ENCODE measurements around the gene GALNT7. TPM values are rescaled to one million over a fixed set of nuclear protein-coding genes. Genes with fewer than 3 reads are reported as not detected.

Gene GALNT7
- total and polyA plus RNA-seq, 10 of the 15 experiments (the other 5 are each of a cell fraction or from before 2014, with no cell fraction given), result 14.2 to 33.2 (median 28.9) TPM

GRCh38 chr4:173347467-173347866 is 178.9 kb downstream of the GALNT7 start (continued):
- TF ChIP-seq EED (IDR thresholded peaks at IDR 0.05; ENCODE audit: low read depth) (no peak), BCL3 (IDR thresholded peaks at IDR 0.05; ENCODE audit: borderline replicate concordance, insufficient read depth, low read depth, low read length, poor library complexity, severe bottlenecking) (no peak), YY1 (IDR thresholded peaks at IDR 0.05; ENCODE audit: low read depth, low read length) (no peak), SMC3 (IDR thresholded peaks at IDR 0.05; ENCODE audit: borderline replicate concordance, low read length) (no peak), KLF5 (IDR thresholded peaks at IDR 0.05; ENCODE audit: partially characterized antibody) (no peak), RAD21 (IDR thresholded peaks at IDR 0.05; ENCODE audit: insufficient read depth, low read depth, low read length) (no peak)
- TF ChIP-seq, protein P1, sequence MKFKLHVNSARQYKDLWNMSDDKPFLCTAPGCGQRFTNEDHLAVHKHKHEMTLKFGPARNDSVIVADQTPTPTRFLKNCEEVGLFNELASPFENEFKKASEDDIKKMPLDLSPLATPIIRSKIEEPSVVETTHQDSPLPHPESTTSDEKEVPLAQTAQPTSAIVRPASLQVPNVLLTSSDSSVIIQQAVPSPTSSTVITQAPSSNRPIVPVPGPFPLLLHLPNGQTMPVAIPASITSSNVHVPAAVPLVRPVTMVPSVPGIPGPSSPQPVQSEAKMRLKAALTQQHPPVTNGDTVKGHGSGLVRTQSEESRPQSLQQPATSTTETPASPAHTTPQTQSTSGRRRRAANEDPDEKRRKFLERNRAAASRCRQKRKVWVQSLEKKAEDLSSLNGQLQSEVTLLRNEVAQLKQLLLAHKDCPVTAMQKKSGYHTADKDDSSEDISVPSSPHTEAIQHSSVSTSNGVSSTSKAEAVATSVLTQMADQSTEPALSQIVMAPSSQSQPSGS (IDR thresholded peaks at IDR 0.05; ENCODE audit: low read length), result no peak
- TF ChIP-seq, protein P2, sequence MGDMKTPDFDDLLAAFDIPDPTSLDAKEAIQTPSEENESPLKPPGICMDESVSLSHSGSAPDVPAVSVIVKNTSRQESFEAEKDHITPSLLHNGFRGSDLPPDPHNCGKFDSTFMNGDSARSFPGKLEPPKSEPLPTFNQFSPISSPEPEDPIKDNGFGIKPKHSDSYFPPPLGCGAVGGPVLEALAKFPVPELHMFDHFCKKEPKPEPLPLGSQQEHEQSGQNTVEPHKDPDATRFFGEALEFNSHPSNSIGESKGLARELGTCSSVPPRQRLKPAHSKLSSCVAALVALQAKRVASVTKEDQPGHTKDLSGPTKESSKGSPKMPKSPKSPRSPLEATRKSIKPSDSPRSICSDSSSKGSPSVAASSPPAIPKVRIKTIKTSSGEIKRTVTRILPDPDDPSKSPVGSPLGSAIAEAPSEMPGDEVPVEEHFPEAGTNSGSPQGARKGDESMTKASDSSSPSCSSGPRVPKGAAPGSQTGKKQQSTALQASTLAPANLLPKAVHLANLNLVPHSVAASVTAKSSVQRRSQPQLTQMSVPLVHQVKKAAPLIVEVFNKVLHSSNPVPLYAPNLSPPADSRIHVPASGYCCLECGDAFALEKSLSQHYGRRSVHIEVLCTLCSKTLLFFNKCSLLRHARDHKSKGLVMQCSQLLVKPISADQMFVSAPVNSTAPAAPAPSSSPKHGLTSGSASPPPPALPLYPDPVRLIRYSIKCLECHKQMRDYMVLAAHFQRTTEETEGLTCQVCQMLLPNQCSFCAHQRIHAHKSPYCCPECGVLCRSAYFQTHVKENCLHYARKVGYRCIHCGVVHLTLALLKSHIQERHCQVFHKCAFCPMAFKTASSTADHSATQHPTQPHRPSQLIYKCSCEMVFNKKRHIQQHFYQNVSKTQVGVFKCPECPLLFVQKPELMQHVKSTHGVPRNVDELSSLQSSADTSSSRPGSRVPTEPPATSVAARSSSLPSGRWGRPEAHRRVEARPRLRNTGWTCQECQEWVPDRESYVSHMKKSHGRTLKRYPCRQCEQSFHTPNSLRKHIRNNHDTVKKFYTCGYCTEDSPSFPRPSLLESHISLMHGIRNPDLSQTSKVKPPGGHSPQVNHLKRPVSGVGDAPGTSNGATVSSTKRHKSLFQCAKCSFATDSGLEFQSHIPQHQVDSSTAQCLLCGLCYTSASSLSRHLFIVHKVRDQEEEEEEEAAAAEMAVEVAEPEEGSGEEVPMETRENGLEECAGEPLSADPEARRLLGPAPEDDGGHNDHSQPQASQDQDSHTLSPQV (IDR thresholded peaks at IDR 0.05), result no peak
- TF ChIP-seq, protein P3, sequence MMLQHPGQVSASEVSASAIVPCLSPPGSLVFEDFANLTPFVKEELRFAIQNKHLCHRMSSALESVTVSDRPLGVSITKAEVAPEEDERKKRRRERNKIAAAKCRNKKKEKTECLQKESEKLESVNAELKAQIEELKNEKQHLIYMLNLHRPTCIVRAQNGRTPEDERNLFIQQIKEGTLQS (IDR thresholded peaks at IDR 0.05; ENCODE audit: borderline replicate concordance, extremely low read depth, low read depth, low read length), result no peak

Data from GM12878 (cell line).